DOHH2 (cell line): ENCODE data around the gene CPM.
A peak's percentile ranks its signal among the peaks of the same experiment; 100 is the strongest.

Experiments
- H3F3A ChIP-seq: fragments of 200-600 bp; sonication (generic), shearing (Covaris generic); 2 replicates; pipeline ENCODE4 v1.6.0; 2016; ENCODE audit warnings: antibody characterized with exemption, mild to moderate bottlenecking; ENCODE audit not compliant: control insufficient read depth, insufficient read depth
- H3K27ac ChIP-seq: fragments of 200-600 bp; sonication (generic); 2 replicates; pipeline ENCODE4 v1.5.1; 2014; ENCODE audit warnings: low read depth, mild to moderate bottlenecking, low read length, moderate library complexity
- H3K27me3 ChIP-seq: fragments of 200-600 bp; sonication (generic); 2 replicates; pipeline ENCODE4 v1.6.1; 2014; ENCODE audit warnings: mild to moderate bottlenecking, low read length, mixed read lengths; ENCODE audit not compliant: control insufficient read depth
- H3K36me3 ChIP-seq: fragments of 200-600 bp; sonication (generic); 2 replicates; pipeline ENCODE4 v1.6.1; 2014; ENCODE audit warnings: mild to moderate bottlenecking, low read length, moderate library complexity, mixed read lengths; ENCODE audit not compliant: control insufficient read depth
- H3K4me1 ChIP-seq: fragments of 200-600 bp; sonication (generic); 2 replicates; pipeline ENCODE4 v1.6.1; 2014; ENCODE audit warnings: mild to moderate bottlenecking, low read length, mixed read lengths; ENCODE audit not compliant: control insufficient read depth
- H3K4me2 ChIP-seq: fragments of 200-600 bp; sonication (generic); 2 replicates; pipeline ENCODE4 v1.6.0; 2014; ENCODE audit warnings: mild to moderate bottlenecking, low read length, moderate library complexity
- H3K4me3 ChIP-seq: fragments of 200-600 bp; sonication (generic); 2 replicates; pipeline ENCODE4 v1.5.1; 2014; ENCODE audit warnings: mild to moderate bottlenecking, low read length, mixed read lengths
- H3K79me2 ChIP-seq: fragments of 200-600 bp; sonication (generic); 2 replicates; pipeline ENCODE4 v1.6.1; 2014; ENCODE audit warnings: mild to moderate bottlenecking, low read length, mixed read lengths; ENCODE audit not compliant: control insufficient read depth
- H3K9me2 ChIP-seq: fragments of 200-600 bp; sonication (generic); replicated peaks from 2 replicates; pipeline ENCODE4 v1.6.1; 2014; ENCODE audit warnings: mild to moderate bottlenecking, low read length, mixed read lengths; ENCODE audit not compliant: control insufficient read depth
- H3K9me3 ChIP-seq: fragments of 200-600 bp; sonication (generic); 2 replicates; pipeline ENCODE4 v1.6.1; 2014; ENCODE audit warnings: antibody characterized with exemption, low read length, mixed read lengths; ENCODE audit not compliant: control insufficient read depth, insufficient read depth
- H4K20me1 ChIP-seq: fragments of 200-600 bp; sonication (generic); 2 replicates; pipeline ENCODE4 v1.6.0; 2014; ENCODE audit warnings: low read depth, mild to moderate bottlenecking, antibody characterized with exemption, low read length, moderate library complexity; ENCODE audit not compliant: control insufficient read depth, insufficient read depth
- EZH2phosphoT487 ChIP-seq: fragments of 200-600 bp; sonication (generic); IDR thresholded peaks from 2 replicates; pipeline ENCODE4 v1.6.1; 2017; ENCODE audit warnings: borderline replicate concordance, mild to moderate bottlenecking, antibody characterized with exemption, low read length, moderate library complexity, mixed read lengths
- TF ChIP-seq, protein P1 (sequence below): fragments of 200-600 bp; sonication (generic); IDR thresholded peaks from one replicate; pipeline ENCODE4 v1.5.1; 2014; ENCODE audit warnings: antibody characterized with exemption, mild to moderate bottlenecking, low read depth, low read length; ENCODE audit not compliant: poor library complexity, severe bottlenecking

The CPM gene

DNA sequence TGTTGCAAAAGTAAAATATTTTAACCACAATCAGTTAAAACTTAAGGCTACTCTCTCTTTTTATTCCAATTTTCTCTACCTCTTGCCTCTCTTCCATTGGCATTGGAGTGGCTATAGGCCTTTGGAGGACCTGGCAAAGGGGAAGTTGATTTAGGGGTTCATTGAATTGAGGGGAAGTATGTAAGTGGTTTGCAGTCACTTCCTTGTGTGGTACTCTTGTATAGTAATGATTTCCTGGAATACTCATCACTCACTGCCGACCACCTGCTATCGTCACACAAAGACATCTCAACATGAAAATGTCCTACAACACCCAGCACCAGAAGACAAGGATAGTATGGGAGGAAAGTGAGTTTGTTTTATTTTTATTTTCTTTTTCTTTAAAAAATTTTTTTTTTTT is 45.7 kb upstream of the CPM start:
- Histone ChIP-seq H3K4me3 (no peak overlapping the region), H3F3A (peaks cover 7% of the 10 kb centered on the region; the same call in 1 of the 2 replicates), H3K4me1 (peaks cover 11% of the 10 kb centered on the region), H4K20me1 (no peaks in the 10 kb centered on the region), H3K79me2 (no peaks in the 10 kb centered on the region), H3K36me3 (no peaks in the 10 kb centered on the region), H3K27me3 (no peaks in the 10 kb centered on the region), H3K9me3 (peaks cover 19% of the 10 kb centered on the region), H3K27ac (no peak overlapping the region), H3K4me2 (peak overlapping the region; percentile 42), H3K9me2 (no peaks in the 10 kb centered on the region)
- no peak for TF ChIP-seq EZH2phosphoT487
- TF ChIP-seq, protein P1, sequence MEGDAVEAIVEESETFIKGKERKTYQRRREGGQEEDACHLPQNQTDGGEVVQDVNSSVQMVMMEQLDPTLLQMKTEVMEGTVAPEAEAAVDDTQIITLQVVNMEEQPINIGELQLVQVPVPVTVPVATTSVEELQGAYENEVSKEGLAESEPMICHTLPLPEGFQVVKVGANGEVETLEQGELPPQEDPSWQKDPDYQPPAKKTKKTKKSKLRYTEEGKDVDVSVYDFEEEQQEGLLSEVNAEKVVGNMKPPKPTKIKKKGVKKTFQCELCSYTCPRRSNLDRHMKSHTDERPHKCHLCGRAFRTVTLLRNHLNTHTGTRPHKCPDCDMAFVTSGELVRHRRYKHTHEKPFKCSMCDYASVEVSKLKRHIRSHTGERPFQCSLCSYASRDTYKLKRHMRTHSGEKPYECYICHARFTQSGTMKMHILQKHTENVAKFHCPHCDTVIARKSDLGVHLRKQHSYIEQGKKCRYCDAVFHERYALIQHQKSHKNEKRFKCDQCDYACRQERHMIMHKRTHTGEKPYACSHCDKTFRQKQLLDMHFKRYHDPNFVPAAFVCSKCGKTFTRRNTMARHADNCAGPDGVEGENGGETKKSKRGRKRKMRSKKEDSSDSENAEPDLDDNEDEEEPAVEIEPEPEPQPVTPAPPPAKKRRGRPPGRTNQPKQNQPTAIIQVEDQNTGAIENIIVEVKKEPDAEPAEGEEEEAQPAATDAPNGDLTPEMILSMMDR: no peak

DNA sequence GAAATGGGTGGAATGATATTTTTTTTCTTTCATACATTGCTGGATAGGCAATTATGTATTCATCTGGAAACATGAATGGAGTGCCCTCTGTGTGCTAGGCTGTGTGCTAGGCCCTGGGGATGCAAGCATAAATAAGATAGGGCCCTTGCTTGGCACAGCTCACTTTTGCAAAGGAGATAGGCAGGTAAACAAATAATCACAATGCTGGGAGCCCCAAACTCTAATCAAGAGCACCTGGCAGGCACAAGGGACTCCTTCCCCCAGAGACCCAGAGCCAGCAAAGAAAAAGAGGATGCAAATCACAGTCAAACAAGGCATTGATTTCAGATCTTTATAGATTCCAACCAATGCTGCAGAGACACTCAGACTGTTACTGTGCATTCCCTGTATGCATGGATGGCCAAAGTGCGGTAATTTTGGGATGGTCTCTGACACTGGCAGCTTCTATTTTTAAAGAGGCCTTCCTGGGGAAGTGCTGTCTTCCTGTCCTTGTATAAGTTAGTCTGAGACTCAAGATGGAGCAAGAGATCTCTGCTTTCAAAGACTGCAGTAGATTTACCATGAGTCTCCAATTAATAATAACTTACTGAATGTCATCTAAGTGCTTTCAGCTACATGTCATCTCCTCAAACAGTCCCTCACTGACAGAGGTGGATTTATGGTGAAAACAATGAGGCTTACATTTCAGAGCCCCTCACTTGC is 45.1 kb upstream of the CPM start:
- H3K9me3 ChIP-seq: peaks cover 13% of the 10 kb centered on the region
- no peaks in the 10 kb centered on the region for H3K27me3 ChIP-seq
- no peaks in the 10 kb centered on the region for H4K20me1 ChIP-seq
- peaks cover 11% of the 10 kb centered on the region for H3K4me1 ChIP-seq
- H3K4me3 ChIP-seq: no peak overlapping the region
- H3F3A ChIP-seq: peaks cover 7% of the 10 kb centered on the region; the same call in 1 of the 2 replicates
- H3K36me3 ChIP-seq: no peaks in the 10 kb centered on the region
- H3K27ac ChIP-seq: no peak overlapping the region
- H3K9me2 ChIP-seq: no peaks in the 10 kb centered on the region
- no peaks in the 10 kb centered on the region for H3K79me2 ChIP-seq
- no peak for TF ChIP-seq EZH2phosphoT487
- TF ChIP-seq, protein P1: no peak
- H3K4me2 ChIP-seq: peak overlapping the region; percentile 42

DNA sequence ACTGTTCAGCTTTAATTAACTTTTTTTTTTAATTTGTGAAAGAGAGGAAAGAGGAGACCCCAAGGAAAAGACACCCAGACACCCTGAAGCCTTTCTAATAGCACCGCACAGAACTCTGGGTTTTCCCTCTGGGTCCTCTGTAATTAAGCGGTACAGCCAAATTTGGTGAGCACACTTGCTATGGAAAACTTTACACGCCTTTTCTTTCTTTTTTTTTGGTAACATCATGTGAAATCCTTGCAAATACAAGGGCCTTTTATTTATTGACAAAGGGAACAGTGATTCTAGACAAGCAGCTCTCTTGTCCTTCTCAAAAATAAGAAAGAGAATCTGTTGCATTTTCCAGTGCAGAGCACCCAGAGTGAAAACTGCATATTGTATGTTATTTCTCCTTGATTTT is 44.4 kb upstream of the CPM start:
- Histone ChIP-seq H3K27me3 (no peaks in the 10 kb centered on the region), H3K27ac (no peak overlapping the region), H3K36me3 (no peaks in the 10 kb centered on the region), H3K4me1 (peaks cover 11% of the 10 kb centered on the region), H3K4me2 (no peak overlapping the region), H3K4me3 (no peak overlapping the region), H3K79me2 (no peaks in the 10 kb centered on the region), H4K20me1 (no peaks in the 10 kb centered on the region), H3K9me2 (no peaks in the 10 kb centered on the region), H3F3A (peaks cover 7% of the 10 kb centered on the region; the same call in 1 of the 2 replicates), H3K9me3 (peaks cover 6% of the 10 kb centered on the region)
- TF ChIP-seq, protein P1: no peak
- no peak for TF ChIP-seq EZH2phosphoT487
